Suprapubic skin (tissue), 4 donors: ENCODE data around the gene ACO1. TPM values are rescaled to one million over a fixed set of nuclear protein-coding genes. Genes with fewer than 3 reads are reported as not detected.

ENCODE experiments used
- DNase-seq, 2 donors: peaks; one replicate each; pipeline ENCODE4 v3.0.0-alpha.2; 2019; ENCODE audit warnings: low spot score in 2 of 2
- H3K27ac ChIP-seq: fragments of 200-600 bp; sonication (generic); one replicate; pipeline ENCODE4 v1.5.1; 2019
- H3K27me3 ChIP-seq: fragments of 200-600 bp; sonication (generic); one replicate; pipeline ENCODE4 v1.5.1; 2019
- H3K36me3 ChIP-seq: fragments of 200-600 bp; sonication (generic); one replicate; pipeline ENCODE4 v1.5.1; 2019
- H3K4me1 ChIP-seq: fragments of 200-600 bp; sonication (generic); one replicate; pipeline ENCODE4 v1.5.1; 2019
- H3K4me3 ChIP-seq: fragments of 200-600 bp; sonication (generic); one replicate; pipeline ENCODE4 v1.5.1; 2019; ENCODE audit warnings: mild to moderate bottlenecking
- H3K9me3 ChIP-seq: fragments of 200-600 bp; sonication (generic); one replicate; pipeline ENCODE4 v1.5.1; 2019
- EP300 ChIP-seq: sonication (generic); formaldehyde crosslinking; IDR thresholded peaks from one replicate; pipeline ENCODE4 v1.6.1; 2017; ENCODE audit warnings: antibody characterized with exemption
- POLR2A ChIP-seq, 2 donors: fragments of 450-650 bp; IDR thresholded peaks; one replicate each; pipeline ENCODE4 v1.6.1; 2017; ENCODE audit warnings: antibody characterized with exemption in 2 of 2, mild to moderate bottlenecking in 2 of 2, moderate library complexity in 2 of 2
- POLR2AphosphoS5 ChIP-seq, 3 donors: sonication (generic); formaldehyde crosslinking; IDR thresholded peaks; one replicate each; pipeline ENCODE4 v1.6.1; 2017; ENCODE audit warnings: antibody characterized with exemption in 3 of 3
- WGBS: methylation state at CpG from one replicate; pipeline ENCODE4 v1.1.5; 2018; 5-methylcytosine and 5-hydroxymethylcytosine counted together
- total RNA-seq, 4 donors: library from RNA; depleted of rRNA; stranded (reverse); fragments of >200 nt; gene quantifications; one replicate each; pipeline ENCODE4 v1.1.0, GENCODE V29; 2016
- TF ChIP-seq, protein P1 (sequence below), 2 donors: fragments of 200-600 bp in 1 of 2; fragments of 450-650 bp in 1 of 2; sonication (generic) in 1 of 2; IDR thresholded peaks; one replicate each; pipeline ENCODE4 v1.5.1; 2016 to 2019; ENCODE audit warnings: antibody characterized with exemption in 2 of 2, mild to moderate bottlenecking in 1 of 2, moderate library complexity in 1 of 2

The ACO1 gene
- total RNA-seq, 4 donors from 2014 or later = 18.2 to 25.1 (median 19.9) TPM

GRCh38 chr9:32385152-32385884 lies 875 bp downstream of the ACO1 start:
- Histone ChIP-seq H3K27ac (peak overlapping the region; percentile 90), H3K4me3 (peak overlapping the region; percentile 81), H3K9me3 (no peaks in the 10 kb centered on the region), H3K27me3 (no peaks in the 10 kb centered on the region), H3K36me3 (no peaks in the 10 kb centered on the region), H3K4me1 (peaks cover 14% of the 10 kb centered on the region)
- DNase-seq = no peak
- WGBS = 52% methylated on average over 2 of the region's 2 CpGs
- no peak for TF ChIP-seq EP300
- no peak for TF ChIP-seq POLR2AphosphoS5 (IDR thresholded peaks at IDR 0.05)
- TF ChIP-seq, protein P1, sequence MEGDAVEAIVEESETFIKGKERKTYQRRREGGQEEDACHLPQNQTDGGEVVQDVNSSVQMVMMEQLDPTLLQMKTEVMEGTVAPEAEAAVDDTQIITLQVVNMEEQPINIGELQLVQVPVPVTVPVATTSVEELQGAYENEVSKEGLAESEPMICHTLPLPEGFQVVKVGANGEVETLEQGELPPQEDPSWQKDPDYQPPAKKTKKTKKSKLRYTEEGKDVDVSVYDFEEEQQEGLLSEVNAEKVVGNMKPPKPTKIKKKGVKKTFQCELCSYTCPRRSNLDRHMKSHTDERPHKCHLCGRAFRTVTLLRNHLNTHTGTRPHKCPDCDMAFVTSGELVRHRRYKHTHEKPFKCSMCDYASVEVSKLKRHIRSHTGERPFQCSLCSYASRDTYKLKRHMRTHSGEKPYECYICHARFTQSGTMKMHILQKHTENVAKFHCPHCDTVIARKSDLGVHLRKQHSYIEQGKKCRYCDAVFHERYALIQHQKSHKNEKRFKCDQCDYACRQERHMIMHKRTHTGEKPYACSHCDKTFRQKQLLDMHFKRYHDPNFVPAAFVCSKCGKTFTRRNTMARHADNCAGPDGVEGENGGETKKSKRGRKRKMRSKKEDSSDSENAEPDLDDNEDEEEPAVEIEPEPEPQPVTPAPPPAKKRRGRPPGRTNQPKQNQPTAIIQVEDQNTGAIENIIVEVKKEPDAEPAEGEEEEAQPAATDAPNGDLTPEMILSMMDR (IDR thresholded peaks at IDR 0.05) = no peak

DNA sequence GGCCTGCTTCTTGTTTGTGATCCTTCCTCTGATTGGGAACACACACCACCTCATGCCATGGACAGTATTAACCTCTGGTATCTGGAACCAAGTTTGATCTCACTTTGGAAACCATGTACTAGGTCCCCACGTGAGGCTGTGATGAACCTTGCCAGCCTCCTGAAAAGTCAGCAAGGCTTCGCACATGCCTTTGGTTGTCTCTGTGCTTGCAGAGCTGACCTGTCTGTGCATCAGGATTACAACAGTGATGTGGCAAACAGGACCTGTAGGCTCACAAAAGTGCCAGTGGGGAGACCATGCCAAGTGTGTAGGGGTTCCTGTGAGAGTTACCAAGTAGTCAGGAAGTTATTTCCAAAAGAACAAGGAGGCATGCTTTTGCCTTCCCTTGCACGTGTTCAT lies 1.4 kb downstream of the ACO1 start:
- Histone ChIP-seq H3K36me3 (no peaks in the 10 kb centered on the region), H3K4me3 (no peak overlapping the region), H3K9me3 (no peaks in the 10 kb centered on the region), H3K27me3 (no peaks in the 10 kb centered on the region), H3K27ac (no peak overlapping the region), H3K4me1 (peaks cover 14% of the 10 kb centered on the region)
- TF ChIP-seq POLR2AphosphoS5 (IDR thresholded peaks at IDR 0.05) (no peak), EP300 (no peak), POLR2A (IDR thresholded peaks at IDR 0.05) (no peak)
- TF ChIP-seq, protein P1 (IDR thresholded peaks at IDR 0.05) = no peak
- 40% methylated on average over 1 of the region's 3 CpGs for WGBS
- DNase-seq = no peak

- DNase-seq = no peak
Measured at GRCh38 chr9:32387256-32387655, 2.8 kb downstream of the ACO1 start.

GRCh38 chr9:32389365-32389764 lies 4.9 kb downstream of the ACO1 start:
- Histone ChIP-seq H3K4me3 (no peak overlapping the region), H3K9me3 (no peaks in the 10 kb centered on the region), H3K27me3 (no peaks in the 10 kb centered on the region), H3K27ac (no peak overlapping the region), H3K36me3 (no peaks in the 10 kb centered on the region), H3K4me1 (peaks cover 14% of the 10 kb centered on the region)
- WGBS = 94% methylated on average over 6 of the region's 6 CpGs
- TF ChIP-seq POLR2A (IDR thresholded peaks at IDR 0.05) (no peak), POLR2AphosphoS5 (IDR thresholded peaks at IDR 0.05) (no peak), EP300 (no peak)
- TF ChIP-seq, protein P1 (IDR thresholded peaks at IDR 0.05) = no peak
- DNase-seq = no peak

More at GRCh38 chr9:32387256-32387655, 2.8 kb downstream of the ACO1 start:
- 58% methylated on average over 1 of the region's 1 CpG for WGBS
- no peak overlapping the region for H3K4me3 ChIP-seq
- H3K27ac ChIP-seq = no peak overlapping the region
- H3K9me3 ChIP-seq = no peaks in the 10 kb centered on the region
- no peak for TF ChIP-seq POLR2A (IDR thresholded peaks at IDR 0.05)
- TF ChIP-seq, protein P1 (IDR thresholded peaks at IDR 0.05) = no peak
- TF ChIP-seq POLR2AphosphoS5 (IDR thresholded peaks at IDR 0.05) = no peak
- no peak for TF ChIP-seq EP300
- H3K27me3 ChIP-seq = no peaks in the 10 kb centered on the region
- no peaks in the 10 kb centered on the region for H3K36me3 ChIP-seq
- H3K4me1 ChIP-seq = peaks cover 14% of the 10 kb centered on the region

DNA sequence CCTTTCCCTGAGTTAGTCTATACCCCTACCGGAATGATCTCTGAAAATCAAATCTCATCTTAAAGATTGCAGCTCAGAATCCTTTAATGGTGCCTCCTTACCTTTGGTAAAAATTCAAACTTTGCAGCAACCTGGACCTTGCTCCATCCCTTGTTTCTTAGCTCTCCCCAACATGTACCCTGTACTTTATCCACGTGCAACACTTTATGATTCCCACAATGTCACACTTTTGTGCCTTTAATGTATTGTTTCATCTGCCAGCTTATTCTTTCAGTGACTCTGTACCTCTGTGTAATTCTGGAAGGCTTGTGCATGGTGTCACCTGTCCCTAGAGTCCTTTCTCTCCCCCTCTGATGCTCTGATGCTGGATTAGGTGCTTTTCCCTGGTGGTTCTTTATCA lies 9.5 kb downstream of the ACO1 start:
- 100% methylated on average over 2 of the region's 2 CpGs for WGBS
- Histone ChIP-seq H3K36me3 (no peaks in the 10 kb centered on the region), H3K27ac (no peak overlapping the region), H3K9me3 (no peaks in the 10 kb centered on the region), H3K4me1 (peaks cover 12% of the 10 kb centered on the region), H3K4me3 (no peak overlapping the region), H3K27me3 (no peaks in the 10 kb centered on the region)
- DNase-seq = no peak
- TF ChIP-seq POLR2A (IDR thresholded peaks at IDR 0.05) = no peak
